T-helper 1 cell treated with Interleukin-12 subunit alpha and Interleukin-12 subunit beta and Interleukin-4 antibody, amounts not matched to agents 30 μg/mL and 1 μg/mL, for 36 hours (primary cell): Measurements from ENCODE around the gene ACP7.
A peak's percentile ranks its signal among the peaks of the same experiment; 100 is the strongest.

Source experiments
- H3K27ac Mint-ChIP-seq: one replicate; pipeline ENCODE4 v1.8.0; 2021; ENCODE audit warnings: mild to moderate bottlenecking, mixed read lengths
- H3K27me3 Mint-ChIP-seq: one replicate; pipeline ENCODE4 v1.8.0; 2021; ENCODE audit warnings: low read depth, mixed read lengths
- H3K36me3 Mint-ChIP-seq: one replicate; pipeline ENCODE4 v1.8.0; 2021; ENCODE audit warnings: low read depth, mixed read lengths
- H3K4me1 Mint-ChIP-seq: one replicate; pipeline ENCODE4 v1.8.0; 2021; ENCODE audit warnings: low read depth, mixed read lengths
- H3K4me3 Mint-ChIP-seq: one replicate; pipeline ENCODE4 v1.8.0; 2021; ENCODE audit warnings: mild to moderate bottlenecking, moderate library complexity, mixed read lengths
- H3K9me3 Mint-ChIP-seq: one replicate; pipeline ENCODE4 v1.8.0; 2021; ENCODE audit warnings: mixed read lengths

Gene ACP7

DNA sequence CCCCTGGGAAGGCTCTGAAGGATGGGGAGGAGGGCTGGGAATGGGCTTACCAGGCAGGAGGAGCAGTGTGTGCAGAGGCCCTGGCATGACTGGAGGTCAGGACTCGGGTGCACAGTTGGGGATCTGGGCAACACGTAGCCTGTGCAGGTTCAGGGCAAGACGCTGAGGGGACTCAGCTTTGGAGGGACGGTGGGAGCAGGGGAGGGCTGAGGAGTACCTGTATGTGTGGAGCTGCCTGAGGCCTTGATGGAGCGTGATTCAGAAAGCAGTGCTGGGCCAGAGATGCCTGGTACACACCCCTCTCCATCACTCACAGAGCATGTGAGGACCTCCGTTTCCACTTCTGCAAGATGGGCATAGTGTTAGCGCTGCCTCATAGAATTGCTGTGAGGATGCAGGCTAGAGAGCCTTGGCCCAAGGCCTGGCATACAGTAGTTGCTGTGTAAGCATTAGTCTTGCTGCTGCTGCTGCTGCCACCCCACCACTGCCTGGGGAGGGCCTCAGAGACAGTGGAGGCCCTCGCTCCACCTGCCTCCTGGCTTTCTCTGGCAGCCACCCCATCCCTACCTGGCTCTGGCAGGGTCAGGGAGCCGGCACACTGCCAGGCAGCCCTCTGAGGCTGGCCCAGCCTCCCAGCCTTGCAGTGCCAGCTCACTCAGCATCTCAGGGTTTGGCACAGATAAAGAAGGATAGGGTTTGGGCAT is 43.8 kb downstream of the ACP7 start:
- Mint-ChIP-seq H3K4me3 (no peak overlapping the region), H3K9me3 (no peaks in the 10 kb centered on the region), H3K36me3 (peaks cover 2% of the 10 kb centered on the region), H3K27me3 (no peaks in the 10 kb centered on the region), H3K27ac (no peak overlapping the region), H3K4me1 (peaks cover 33% of the 10 kb centered on the region)

DNA sequence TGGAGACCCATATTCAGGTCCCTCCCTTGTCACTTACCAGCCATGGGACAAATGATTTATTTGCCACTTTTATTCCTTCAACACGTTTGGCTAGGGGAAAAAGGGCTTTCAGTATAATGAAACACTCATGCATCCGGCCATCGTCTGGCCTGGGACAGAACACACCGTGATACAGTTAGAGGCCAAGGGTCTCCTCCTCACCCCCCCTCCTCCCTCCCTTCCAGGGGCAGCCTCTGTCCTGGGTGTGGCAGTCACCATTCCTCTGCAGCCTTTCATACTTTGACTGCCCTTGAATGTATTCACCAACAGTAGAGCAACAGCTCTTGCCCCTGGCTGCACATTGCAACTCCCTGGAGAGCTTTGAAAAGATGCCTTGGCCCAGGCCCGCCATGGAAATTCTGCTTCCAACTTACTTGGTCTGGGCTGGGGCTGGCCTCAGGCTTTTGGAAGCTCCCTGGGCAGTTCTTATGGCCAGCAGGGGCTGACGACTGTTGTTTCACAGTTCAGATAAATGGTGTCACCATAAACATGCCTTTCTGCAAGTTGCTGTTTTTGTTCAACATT is 44.4 kb downstream of the ACP7 start:
- H3K27ac Mint-ChIP-seq = no peak overlapping the region
- H3K9me3 Mint-ChIP-seq = no peaks in the 10 kb centered on the region
- no peak overlapping the region for H3K4me3 Mint-ChIP-seq
- peaks cover 2% of the 10 kb centered on the region for H3K36me3 Mint-ChIP-seq
- peaks cover 33% of the 10 kb centered on the region for H3K4me1 Mint-ChIP-seq
- no peaks in the 10 kb centered on the region for H3K27me3 Mint-ChIP-seq

DNA sequence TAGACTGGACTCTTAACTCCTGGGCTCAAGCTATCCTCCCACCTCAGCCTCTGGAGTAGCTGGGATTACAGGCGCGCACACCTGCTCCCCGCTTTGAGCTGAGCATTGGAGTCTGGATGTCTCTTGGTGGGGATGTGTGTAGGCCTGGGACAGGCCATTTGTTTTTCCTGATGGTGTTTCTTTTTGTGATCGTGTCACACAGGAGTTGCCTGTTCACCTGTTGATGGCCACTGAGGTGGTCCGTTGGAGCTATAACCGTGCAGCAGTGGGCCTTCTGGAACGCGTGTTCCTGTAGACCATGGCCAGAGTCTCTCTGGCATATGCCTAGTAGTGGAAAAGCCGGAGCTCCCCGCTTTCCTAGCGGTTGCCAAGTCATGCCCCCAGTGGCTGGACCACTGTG is 44.9 kb downstream of the ACP7 start:
- Mint-ChIP-seq H3K27me3 (no peaks in the 10 kb centered on the region), H3K4me3 (no peak overlapping the region), H3K27ac (no peak overlapping the region), H3K9me3 (no peaks in the 10 kb centered on the region), H3K4me1 (peaks cover 31% of the 10 kb centered on the region), H3K36me3 (peaks cover 2% of the 10 kb centered on the region)

DNA sequence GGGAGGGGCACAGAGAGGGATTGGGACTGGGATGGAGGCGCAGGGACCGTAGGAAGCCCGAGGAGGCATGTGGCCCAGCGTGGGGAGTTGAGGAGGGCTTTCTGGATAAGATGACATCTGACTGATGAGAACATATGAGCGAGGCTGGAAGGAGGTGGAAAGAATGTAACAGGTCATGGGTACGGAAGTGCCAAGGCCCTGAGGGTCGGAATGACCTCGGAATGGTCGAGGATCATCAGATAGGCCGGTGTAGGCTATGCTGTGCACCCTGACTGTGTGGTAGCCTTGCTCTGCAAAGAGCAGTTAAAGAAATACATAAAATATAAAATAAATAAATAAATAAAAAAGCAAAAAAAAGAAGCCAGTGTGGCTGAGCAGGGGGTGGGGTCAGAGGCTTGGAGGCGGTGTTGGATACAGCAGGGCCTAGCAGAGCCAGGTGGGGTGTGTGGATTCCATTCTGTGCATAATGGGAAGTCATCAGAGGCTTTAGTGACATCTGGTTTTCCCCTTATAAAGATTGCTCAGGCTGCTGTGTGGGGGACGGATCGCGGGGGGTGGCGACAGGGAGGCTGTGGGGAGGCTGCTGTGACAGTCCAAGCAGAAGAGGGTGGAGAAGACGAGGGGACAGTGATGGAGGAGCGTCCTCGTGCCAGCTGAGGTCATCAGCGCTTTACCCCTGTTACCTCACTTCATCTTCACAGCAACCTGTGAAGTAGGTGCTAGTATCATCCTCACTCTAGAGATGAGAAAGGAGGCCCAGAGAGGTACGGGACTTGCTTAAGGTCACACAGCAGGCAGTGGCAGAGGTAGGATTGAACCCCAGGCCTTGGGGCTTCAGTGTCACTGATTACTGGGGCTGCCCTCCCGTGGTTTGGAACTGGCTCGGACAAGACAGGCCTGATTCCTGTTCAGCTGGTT is 46.4 kb downstream of the ACP7 start:
- Mint-ChIP-seq H3K27ac (peak overlapping the region; percentile 12), H3K9me3 (no peaks in the 10 kb centered on the region), H3K4me3 (no peak overlapping the region), H3K4me1 (peaks cover 24% of the 10 kb centered on the region), H3K36me3 (peaks cover 1% of the 10 kb centered on the region), H3K27me3 (no peaks in the 10 kb centered on the region)

DNA sequence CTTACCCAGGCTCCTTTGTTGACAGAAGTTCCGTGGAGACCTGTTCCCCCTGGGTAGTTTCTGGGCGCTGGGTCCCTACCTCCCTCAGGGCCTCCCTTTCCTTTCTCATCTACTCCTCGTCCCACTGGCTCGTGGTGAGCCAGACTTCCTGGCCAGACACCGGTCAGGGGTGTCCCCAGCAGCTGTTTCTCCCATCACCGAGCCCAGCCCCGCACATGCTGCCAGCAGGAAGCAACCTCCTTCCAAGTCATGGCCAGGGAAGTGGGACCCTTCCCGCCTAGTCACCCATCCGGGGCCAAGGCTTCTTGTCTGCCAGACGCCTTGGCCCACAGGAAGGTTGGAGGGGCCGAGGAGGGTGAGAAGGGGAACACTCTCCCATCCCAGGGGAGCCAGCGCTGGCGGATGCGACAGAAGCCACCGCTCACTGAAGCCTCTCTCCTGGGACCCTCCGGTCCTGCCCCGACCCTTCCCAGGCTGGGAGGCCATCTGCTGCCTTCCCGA is 47.1 kb downstream of the ACP7 start:
- Mint-ChIP-seq H3K4me1 (peaks cover 22% of the 10 kb centered on the region), H3K27me3 (no peaks in the 10 kb centered on the region), H3K4me3 (no peak overlapping the region), H3K36me3 (no peaks in the 10 kb centered on the region), H3K9me3 (no peaks in the 10 kb centered on the region), H3K27ac (no peak overlapping the region)

DNA sequence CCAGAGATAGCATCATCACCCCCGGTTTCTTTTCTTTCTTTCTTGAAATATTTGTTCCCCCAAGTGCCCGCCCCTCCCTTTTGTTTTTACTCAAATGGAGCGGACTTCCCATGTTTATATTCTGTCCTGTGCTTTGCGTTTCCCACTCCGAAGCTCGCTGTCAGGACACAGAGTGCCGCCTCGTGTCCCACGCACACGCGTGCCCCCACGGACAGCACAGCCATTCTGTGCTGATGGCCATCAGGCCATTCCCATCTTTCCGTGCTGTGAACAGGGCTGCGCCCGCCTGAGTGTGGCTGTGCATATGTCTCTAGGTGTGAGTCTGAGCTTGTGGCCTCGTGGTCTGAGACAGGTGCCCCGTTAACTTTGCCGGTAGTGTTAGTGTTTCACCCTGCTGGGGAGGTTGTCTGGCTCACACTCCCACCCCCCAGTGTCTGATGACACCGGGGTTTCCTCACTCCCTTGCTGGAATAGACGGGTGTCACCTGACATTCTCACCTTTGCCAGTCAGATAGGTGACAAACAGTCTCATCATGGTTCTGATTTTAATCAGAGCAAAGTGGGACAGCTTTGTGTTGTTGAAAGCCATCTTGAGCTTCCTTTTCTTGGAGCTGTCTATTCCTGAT is 48.3 kb downstream of the ACP7 start:
- Mint-ChIP-seq H3K4me1 (peaks cover 19% of the 10 kb centered on the region), H3K9me3 (no peaks in the 10 kb centered on the region), H3K36me3 (no peaks in the 10 kb centered on the region), H3K27ac (no peak overlapping the region), H3K27me3 (no peaks in the 10 kb centered on the region), H3K4me3 (no peak overlapping the region)

DNA sequence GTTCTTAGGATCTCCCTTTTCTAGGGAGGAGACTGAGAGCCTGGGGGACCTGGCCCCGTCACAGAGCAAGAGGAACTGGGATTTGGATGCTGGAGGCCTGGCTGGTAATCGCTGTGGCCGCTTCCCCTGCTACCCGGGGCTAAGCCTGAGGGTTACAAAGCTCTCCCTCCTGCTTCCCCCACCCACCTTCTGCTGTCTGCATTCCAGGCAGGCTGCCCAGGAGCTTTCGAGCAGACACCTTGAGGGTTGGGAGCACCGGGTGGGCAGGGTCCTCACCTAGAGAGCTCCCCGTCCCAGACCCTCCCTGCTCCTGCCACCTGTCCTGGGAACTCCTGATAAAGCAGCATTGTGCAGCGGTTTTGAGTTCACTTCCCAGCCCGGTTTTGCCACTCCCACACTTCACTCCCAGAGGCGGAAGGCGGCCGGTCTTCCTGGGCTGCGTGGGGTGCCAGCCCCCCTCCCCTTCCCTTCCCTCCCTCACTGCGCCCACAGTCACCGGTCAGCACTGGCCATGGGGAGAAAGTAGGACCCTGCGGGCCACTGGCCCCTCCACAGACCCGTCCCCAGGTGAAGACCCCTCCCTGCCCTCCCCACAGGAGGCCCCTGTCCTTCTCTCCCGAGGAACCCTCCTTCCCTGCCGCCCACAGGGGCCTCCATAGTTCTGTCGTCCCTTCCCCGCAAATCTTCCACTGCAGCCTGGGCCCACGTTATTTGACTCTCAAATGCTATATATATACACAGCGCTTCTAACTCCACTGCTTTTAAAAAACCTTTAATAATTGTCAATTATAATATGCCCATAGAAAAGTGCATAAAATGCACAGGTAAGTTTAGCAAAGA is 49.5 kb downstream of the ACP7 start:
- Mint-ChIP-seq H3K4me1 (peaks cover 17% of the 10 kb centered on the region), H3K27me3 (no peaks in the 10 kb centered on the region), H3K36me3 (no peaks in the 10 kb centered on the region), H3K27ac (no peak overlapping the region), H3K4me3 (no peak overlapping the region), H3K9me3 (no peaks in the 10 kb centered on the region)

DNA sequence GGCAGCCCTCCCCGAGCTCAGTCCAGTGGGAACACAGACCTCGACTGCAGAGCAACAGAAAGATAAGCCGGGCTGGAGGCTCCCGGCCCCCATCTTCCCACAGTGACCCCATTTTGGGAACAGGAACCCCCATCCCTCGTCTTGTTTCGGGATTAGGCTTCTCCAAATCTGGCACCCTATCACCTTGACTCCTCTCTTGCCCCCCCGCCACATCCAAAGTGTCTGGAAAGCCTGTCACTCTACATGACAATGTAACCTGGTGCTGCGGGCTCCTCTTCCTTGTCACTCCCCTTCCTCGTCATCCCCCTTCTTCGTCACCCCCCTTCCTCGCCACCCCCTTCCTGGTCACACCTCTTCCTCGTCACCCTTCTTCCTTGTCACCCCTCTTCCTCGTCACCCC is 51.5 kb downstream of the ACP7 start:
- Mint-ChIP-seq H3K27me3 (no peaks in the 10 kb centered on the region), H3K4me3 (no peak overlapping the region), H3K27ac (no peak overlapping the region), H3K4me1 (peaks cover 12% of the 10 kb centered on the region), H3K9me3 (no peaks in the 10 kb centered on the region), H3K36me3 (no peaks in the 10 kb centered on the region)

DNA sequence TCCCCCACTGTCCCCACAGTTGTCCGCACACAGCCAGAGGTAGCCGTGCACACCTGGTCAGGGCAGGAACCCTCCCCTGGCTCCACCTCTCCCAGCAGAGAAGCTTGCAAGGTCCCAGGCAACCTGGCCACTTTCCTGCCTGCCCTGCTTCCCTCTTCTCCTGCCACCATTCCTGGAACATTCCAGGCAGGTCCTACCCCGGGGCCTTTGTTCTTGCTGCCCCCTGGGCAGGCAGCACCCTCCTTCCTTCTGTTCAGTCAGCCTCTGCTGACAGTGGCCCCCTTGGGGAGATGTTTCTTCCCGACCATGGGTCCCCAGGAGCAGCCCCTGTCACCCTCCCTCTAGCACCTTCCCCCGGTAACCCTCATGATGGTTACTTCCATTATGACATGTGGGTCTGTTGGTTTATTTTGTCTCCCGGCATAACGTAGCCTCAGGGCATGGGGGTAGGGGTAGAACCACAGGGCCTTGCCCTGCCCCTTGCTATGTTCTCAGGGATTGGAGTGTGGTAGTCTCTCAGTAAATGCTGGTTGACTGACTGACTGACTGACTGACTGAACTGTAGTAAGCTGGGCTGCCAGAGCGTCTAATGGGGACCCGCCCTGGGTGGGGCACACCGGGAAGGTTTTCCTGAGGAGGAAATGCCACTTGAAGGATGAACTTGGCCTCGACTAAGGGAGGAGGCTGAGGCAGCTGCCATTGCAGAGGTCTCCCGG is 52.2 kb downstream of the ACP7 start:
- H3K9me3 Mint-ChIP-seq = no peaks in the 10 kb centered on the region
- no peaks in the 10 kb centered on the region for H3K27me3 Mint-ChIP-seq
- no peak overlapping the region for H3K27ac Mint-ChIP-seq
- H3K4me3 Mint-ChIP-seq = no peak overlapping the region
- H3K4me1 Mint-ChIP-seq = peaks cover 12% of the 10 kb centered on the region
- H3K36me3 Mint-ChIP-seq = no peaks in the 10 kb centered on the region

DNA sequence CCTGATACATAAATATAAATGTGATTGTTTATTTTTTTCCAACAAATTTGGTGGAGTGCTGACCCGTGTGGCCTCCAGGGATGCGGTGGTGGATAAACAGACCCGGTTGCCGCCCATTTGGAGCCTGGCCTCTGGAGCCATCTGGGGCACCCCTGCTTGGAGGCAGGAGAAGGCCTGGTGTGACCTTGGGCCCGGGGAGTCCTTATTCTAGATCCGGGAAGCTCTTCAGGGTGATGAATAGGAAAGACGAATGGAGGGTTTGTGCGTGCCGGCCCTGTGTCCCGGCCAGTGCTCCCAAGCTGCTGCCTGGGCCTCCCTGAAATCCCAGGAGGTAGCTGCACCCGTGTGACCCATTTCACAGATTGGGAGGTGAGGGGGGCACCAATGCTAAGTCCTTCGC is 53.0 kb downstream of the ACP7 start:
- Mint-ChIP-seq H3K27ac (no peak overlapping the region), H3K4me3 (no peak overlapping the region)

DNA sequence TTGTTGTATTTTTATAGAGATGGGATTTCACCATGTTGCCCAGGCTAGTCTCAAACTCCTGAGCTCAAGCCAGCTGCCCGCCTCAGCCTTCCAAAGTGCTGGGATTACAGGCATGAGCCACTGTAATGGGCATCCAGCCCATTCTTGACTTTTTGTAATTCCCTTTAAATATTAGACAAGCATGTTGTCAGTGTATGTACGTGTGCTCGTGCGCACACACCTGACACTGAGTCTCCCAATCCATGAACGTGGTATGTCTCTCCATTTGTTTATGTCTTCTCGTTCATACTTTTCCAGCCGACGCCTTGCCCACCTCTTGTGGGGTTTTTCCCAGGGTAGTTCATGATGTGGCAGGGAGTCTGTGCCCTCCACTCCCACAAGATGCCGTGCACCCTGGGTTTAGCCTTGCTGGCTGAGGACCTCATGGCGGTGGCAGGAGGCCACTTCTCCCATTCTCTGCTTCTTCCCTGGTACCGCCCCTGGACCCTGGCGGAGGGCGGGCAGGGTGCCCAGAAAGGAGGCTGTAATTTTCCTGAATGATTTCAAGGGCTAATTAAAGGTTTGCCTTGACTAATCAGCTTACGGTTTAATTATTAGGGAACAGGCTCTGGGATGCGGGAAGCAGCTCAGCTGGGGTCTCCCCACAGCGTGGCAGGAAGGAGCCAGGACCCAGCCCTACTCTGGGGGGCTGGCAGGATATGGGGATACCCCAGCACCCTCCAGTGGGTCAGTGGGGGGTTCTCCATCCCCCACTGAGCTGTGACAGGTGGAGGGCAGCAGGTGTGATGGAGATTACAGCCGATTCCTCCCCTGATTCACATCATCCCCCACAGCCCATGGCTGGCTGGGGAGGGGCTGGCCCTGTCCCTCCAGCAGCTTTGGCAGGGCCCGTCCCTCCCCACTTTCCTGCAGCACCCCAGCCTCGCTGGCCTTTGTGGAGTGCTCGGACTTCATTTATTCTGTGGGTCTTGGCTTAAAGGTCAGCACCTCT is 54.3 kb downstream of the ACP7 start:
- H3K27me3 Mint-ChIP-seq = no peaks in the 10 kb centered on the region

More for the DNA sequence above, 53.0 kb downstream of the ACP7 start:
- no peaks in the 10 kb centered on the region for H3K36me3 Mint-ChIP-seq
- no peaks in the 10 kb centered on the region for H3K27me3 Mint-ChIP-seq
- H3K4me1 Mint-ChIP-seq = peaks cover 12% of the 10 kb centered on the region
- H3K9me3 Mint-ChIP-seq = no peaks in the 10 kb centered on the region

DNA sequence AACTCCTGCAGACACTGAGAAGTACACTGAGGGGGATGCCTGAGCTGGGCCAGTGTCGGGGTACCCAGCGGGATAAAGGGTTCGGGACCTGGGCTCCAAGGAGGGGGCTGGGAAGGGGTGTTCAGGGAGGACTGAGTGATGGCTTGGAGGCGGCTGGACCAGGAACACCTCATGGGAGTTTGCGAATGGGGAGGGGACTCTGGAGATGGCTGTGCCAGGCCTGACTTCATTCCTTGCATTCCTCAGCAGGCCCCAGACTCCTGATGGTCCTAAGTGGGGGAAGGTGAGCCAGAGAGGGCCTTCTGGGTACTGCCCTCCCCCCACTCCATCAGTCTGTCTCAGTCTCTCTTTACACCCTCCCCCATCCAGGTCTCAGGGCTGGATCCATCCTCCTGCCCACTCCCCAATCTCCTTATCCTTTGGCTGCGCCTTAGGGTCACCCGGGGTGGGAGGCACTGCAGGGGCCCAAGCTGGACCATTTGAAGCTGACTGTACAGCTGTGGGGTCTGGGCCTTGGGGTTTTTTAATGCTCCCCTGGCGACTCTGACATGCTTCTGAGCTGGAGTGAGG is 55.2 kb downstream of the ACP7 start:
- Mint-ChIP-seq H3K27me3 (no peaks in the 10 kb centered on the region), H3K36me3 (no peaks in the 10 kb centered on the region), H3K27ac (no peak overlapping the region), H3K4me3 (no peak overlapping the region), H3K9me3 (no peaks in the 10 kb centered on the region), H3K4me1 (peaks cover 4% of the 10 kb centered on the region)

More for the DNA sequence above, 54.3 kb downstream of the ACP7 start:
- no peaks in the 10 kb centered on the region for H3K36me3 Mint-ChIP-seq
- H3K27ac Mint-ChIP-seq = no peak overlapping the region
- no peaks in the 10 kb centered on the region for H3K9me3 Mint-ChIP-seq
- H3K4me1 Mint-ChIP-seq = peaks cover 6% of the 10 kb centered on the region
- H3K4me3 Mint-ChIP-seq = no peak overlapping the region
